NCI-H446 (cell line): Measurements from ENCODE around the gene VARS1.
"Not testable (repeated sequence)": the region's sequence is repeated elsewhere in the genome, so short reads cannot be mapped to it uniquely, and the experiment has no call there.

Experiments
- DNase-seq, 2 experiments: peaks; one replicate each; lab custom pipeline; 2025; lab: John Stamatoyannopoulos, UW

The VARS1 gene

GRCh38 chr6:31794294-31794865 lies 1.2 kb downstream of the VARS1 start:
- DNase-seq: no peak

- not testable (repeated sequence) for DNase-seq
These were observed 1.7 kb downstream of the VARS1 start for GRCh38 chr6:31793927-31794245.

DNA sequence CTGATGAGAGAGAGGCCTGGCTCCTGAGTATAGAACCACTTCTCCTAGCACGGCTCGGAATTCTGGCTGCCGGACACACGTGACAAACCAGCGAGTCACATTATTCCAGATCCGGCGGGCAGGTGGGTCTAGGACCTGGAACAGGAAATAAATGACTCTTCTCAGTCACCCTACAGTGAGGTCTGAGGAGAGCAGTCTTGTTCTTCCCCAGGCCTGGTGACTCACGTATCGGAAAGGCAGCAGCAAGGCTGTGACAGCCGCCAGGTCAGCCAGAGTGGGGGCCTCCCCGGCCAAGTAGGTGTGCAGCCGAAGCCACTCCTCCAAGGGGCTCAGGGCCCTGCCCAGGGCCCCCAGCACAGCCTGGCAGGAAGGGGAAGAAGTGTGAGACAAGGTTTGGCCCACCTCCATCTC lies 2.8 kb downstream of the VARS1 start:
- DNase-seq: no peak

- no peak for DNase-seq
These were observed 3.5 kb downstream of the VARS1 start for GRCh38 chr6:31792090-31792374.

DNA sequence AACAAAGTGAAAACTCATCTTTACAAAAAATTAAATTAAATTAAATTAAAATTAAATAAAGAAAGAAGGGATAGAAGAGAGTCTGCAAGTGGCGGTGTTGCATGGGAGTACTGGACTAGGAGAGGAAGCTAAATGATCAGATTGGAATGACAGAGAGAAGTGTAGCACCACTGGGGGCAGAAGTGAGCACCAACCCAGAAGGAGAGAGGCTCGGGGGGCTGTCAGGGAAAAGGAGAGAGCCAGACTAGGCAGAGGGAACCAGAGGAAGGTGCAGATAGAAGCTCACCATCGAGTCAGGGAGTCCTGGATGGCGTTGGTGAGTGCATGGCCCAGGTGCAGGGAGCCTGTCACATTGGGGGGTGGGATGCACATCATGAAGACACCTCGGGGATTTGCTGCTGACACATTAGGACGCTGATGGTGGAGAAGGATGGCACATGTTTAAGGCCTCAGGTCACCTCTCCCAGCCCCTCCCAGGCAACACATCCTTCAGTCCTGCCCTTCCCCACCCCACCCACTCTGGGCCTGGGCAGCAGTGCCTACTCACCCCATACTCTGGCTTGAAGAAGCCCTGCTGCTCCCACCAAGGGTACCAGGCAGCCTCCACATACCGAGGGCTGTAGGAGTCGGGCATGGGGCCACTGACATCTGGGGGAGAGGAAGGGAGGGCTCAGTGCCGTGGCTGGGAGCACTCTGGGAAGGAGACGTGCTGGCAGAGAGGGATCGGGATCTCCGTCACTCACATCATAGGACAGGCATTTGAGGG lies 4.0 kb downstream of the VARS1 start:
- DNase-seq: peak; percentile 49 to 50

DNA sequence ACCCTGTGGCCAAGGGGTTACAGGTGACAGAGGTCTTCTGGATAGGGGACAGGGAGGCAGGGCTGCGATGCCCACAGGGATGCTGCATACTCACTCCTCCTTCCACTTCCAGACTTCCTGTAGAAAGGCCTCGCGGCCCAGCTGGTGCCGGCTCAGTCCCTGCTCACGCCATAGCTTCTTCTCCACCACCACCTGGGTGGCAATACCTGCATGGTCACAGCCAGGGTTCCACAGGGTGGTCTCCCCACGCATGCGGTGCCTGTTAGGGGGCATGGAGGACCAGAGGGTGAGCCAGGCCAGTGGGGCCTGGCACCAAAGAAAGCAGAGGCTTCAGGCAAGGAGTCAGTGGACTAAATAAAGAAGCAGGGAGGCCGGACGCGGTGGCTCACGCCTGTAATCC lies 10.1 kb downstream of the VARS1 start:
- no peak for DNase-seq

- DNase-seq: no peak
These were observed 11.2 kb downstream of the VARS1 start for GRCh38 chr6:31784098-31784925.

DNA sequence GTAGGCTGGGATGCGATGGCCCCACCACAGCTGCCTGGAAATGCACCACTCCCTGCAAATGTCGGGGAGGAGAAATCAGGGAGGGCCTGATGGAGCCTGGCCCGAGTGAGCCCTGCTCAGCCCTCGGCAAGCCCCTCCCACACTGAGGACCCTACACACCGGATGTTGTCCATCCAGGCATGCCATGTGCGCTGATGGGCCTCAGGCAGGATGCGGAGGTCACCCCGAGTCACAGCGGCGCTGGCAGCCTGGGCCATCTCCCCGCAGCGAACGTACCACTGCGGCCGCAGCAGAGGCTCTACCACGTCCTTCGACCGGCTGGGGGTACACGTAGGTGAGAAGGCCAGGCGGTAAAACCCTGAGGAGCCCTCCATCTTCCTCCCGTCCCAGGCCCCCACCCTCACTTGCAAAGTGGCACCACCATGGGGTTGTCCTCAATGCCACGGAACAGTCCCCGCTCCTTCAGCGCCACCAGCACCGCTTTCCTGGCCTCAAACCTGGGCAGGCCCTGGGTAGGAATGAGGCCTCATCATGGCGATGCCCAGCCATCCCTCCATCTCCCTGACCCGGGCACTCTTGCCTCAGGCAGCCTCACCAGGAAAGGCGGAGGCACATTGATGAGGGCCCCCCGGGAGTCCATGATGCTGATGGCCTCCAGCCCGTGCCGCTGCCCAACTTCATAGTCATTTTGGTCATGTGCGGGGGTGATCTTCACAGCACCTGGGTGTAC lies 13.3 kb downstream of the VARS1 start:
- DNase-seq: no peak

DNA sequence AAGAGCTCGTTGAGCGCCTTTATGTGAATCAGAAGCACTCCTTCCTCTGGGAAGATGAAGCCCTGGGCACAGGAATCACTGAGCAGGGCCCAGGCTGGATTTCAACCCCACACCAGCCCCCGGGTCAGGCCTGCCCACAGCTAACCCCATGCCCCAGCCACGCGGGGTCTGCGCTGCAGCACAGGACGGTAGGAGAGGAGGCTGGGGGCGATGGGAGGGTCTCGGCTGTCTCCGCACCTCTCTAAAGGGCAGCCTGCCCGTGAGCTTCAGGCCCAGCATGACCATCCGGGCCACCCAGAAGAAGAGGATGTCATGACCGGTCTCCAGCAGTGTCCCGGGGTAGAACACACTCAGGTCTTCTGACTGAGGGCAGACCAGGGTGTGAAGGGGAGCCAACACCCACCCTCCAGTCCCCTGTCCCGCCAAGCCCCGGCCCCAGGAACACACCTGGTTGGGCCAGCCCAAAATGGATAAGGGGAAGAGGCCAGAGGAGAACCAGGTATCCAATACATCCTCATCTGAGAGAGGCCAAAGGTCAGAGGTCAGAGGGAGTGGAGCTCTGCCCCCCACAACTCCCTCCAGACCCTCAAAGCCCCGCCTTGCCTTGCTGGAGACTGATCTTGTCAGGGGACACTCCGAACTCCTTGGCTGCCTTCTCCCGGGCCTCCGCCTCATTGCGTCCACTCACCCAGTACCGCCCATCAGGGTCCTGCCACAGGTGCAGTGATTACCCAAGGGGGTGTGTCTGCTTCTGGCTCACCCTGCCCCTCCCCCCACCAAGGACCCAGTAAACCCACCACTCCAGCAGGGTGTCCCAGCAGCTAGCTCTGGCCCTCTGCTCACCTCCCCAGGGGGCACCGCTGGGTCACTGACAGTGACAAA lies 14.1 kb downstream of the VARS1 start:
- no peak for DNase-seq

DNA sequence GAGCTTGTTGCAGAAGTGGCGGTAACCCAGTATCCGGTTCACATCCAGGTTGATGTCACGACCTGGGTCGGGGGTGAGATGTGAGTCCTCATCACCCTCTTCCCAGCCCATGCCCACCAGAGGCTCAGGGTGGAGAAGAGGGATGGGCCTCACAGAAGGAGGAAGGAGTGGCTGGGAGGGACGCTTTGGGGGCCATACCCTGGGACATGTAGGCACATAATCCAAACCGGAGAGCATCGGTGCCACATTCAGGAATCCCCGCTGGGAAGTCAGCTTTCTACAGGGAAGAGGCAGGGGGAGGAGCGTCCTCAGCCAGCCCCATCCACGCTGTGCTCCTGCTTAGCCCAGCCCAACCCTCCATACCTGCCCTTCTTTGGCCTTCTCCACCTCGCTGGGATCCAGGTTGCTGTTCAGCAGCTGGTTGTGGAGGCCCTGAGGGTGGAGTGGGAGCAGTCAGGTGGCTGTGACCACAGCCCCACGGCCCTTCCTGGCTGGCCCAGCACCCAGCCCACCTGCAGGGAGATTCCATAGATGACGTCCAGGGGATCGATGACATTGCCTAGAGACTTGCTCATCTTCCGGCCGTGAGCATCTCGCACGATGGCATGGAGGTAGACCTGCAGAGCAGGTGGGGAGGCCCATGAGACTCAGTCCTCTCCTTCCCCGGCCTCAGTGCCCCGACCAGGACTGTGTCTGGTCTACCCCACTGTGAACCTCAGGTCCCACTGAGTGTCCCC lies 14.9 kb downstream of the VARS1 start:
- DNase-seq: no peak

GRCh38 chr6:31779908-31780307 lies 15.6 kb downstream of the VARS1 start:
- no peak for DNase-seq

DNA sequence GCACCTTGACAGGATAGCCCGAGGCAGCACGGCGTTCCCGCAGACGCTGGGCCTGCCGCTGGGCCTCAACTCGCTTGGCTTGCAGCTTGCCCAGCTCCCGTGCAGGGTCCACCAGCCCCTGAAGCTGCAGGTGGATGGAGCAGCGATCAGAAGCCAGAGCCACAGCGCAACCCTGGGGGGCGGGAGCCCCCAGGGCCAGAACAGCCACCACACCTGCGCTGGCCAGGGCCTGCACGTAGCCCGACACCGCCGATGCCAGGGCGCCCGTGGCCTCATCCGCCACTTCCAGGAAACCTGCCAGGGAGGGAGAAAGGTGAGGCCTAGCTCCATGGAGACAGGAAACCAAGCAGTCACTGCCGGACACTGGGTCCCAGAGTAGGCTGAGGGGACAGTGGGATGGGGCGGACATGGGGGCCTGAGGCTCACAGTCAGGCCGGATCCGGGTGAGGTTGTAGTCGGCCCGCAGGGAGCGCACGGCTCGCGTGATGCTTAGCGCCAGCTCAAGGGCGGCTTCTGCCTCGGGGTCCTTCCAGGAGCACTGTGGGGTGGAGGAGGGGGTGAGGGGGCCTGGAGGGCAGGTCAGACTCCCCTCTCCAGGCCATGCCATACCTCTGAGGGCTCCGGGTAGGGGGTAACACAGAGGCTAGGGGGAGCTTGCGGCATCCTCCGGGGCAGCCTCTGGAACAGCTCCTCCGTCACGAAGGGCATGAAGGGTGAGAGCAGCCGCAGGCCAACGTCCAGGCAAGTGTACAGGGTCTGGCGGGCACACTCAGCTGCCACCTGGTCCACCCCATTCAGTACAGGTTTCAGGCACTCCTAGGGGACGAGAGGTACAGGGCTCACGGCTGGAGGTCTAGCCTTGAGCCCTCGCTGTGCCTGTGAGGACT lies 16.3 kb downstream of the VARS1 start:
- no peak for DNase-seq

- no peak for DNase-seq
These were observed 17.4 kb downstream of the VARS1 start for GRCh38 chr6:31778193-31778592.

DNA sequence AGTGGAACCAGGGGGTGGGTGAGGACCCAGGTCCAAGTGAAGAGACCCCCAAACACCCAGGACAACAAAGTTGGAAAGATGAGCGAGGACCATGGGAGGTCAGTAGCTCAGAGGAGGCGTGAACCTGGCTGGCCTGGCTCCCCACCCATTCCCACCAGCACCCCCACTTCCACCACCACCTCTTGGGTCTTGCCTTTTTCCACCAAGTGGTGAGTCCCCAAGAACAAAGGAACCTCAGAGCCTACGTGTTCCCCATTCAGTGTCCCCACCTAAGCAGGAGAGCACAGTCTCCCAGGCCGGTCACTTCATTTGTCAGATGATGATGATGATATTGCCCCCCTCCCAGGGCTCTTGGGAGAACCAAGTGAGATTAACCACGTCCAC lies 17.9 kb downstream of the VARS1 start:
- no peak for DNase-seq

- DNase-seq: no peak
These were observed 18.4 kb downstream of the VARS1 start, which contains the start of gene VWA7 for GRCh38 chr6:31776989-31777666. TSS of gene VWA7 (minus strand) at chr6:31777328. CDS start at chr6:31776779, 549 bp downstream.

GRCh38 chr6:31776485-31776988 lies 19.0 kb downstream of the VARS1 start:
- DNase-seq: no peak

DNA sequence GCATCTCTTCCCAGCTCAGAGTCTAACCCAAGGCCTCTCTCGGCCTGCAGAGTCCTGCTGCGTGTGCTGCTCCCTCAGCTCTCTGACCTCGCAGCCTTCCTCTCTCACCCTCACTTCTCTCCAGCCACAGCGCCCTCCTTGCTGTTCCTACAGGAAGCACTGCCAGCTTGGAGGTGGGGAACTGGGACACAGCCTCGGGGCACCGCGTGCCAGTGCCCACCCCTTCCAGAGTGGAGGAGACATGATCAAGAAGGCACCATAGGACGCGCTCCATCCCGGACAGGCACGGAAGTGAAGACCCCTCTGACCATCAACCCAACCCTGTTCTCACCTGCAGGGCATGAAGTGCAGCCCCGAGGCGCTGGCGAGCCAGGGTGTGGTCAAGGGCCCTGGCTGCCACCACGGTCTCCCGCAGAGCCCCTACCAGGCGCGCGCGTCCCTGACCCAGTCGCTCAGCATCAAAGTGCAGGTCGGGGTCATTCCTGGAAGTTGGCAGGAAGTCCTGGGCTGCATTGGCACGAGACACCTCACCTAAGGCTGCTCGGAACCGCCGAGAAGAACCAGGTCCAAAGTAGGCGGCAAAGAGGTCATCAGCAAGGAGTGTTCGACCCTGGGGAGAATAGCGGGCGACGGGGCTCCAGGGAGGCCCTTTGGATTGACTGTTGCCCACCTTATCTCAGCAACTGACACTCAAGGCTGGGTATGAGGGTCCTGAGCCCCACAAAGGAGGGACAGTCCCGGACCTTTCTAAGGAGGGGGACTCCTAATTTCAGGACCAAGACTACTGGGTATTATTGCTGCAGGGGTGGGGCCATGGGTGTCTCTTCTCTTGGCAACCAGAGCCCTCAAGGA lies 19.7 kb downstream of the VARS1 start:
- no peak for DNase-seq

GRCh38 chr6:31775184-31775583 lies 20.4 kb downstream of the VARS1 start:
- DNase-seq: no peak
